Kidney (tissue), 14 donors: ENCODE results near the gene IL10RB. TPM values are rescaled to one million over a fixed set of nuclear protein-coding genes. Genes with fewer than 3 reads are reported as not detected.

Experiments
- DNase-seq, 5 donors: peaks; one replicate each; pipeline ENCODE4 v3.0.0-alpha.2; 2013 to 2020
- FAIRE-seq: peaks from 2 replicates; lab custom pipeline; 2012; peaks lifted over from hg19 to GRCh38; lab: Jason Lieb, UNC
- H3K27ac ChIP-seq, 2 donors: one replicate each; pipeline ENCODE4 v1.7.0; 2013; ENCODE audit warnings: low read depth in 2 of 2, low read length in 2 of 2, inconsistent platforms in 1 of 2
- H3K27me3 ChIP-seq: one replicate; pipeline ENCODE4 v1.7.1; 2013; ENCODE audit warnings: low read length, inconsistent platforms; ENCODE audit not compliant: control insufficient read depth, insufficient read depth
- H3K36me3 ChIP-seq, 3 donors: one replicate each; pipeline versions ENCODE4 v1.7.0 to v1.7.1; 2013; ENCODE audit warnings: low read length in 3 of 3, control low read depth in 1 of 3, inconsistent platforms in 1 of 3; ENCODE audit not compliant: insufficient read depth in 3 of 3, control insufficient read depth in 2 of 3
- H3K4me1 ChIP-seq, 3 donors: one replicate each; pipeline versions ENCODE4 v1.7.0 to v1.7.1; 2013; ENCODE audit warnings: low read length in 3 of 3, inconsistent platforms in 1 of 3, low read depth in 1 of 3; ENCODE audit not compliant: control insufficient read depth in 2 of 3, insufficient read depth in 2 of 3
- H3K4me3 ChIP-seq, 3 donors: one replicate each; pipeline versions ENCODE4 v1.7.0 to v1.8.1; 2013; ENCODE audit warnings: low read length in 3 of 3, control low read depth in 1 of 3, inconsistent platforms in 1 of 3
- H3K9ac ChIP-seq, 3 donors: one replicate each; pipeline versions ENCODE4 v1.7.0 to v1.7.1; 2013; ENCODE audit warnings: low read length in 3 of 3, control low read depth in 1 of 3, inconsistent platforms in 1 of 3
- H3K9me3 ChIP-seq, 3 donors: one replicate each; pipeline versions ENCODE4 v1.7.0 to v1.7.1; 2013; ENCODE audit warnings: low read length in 3 of 3, control low read depth in 1 of 3, inconsistent platforms in 1 of 3; ENCODE audit not compliant: control insufficient read depth in 2 of 3, insufficient read depth in 1 of 3
- intact Hi-C: fragments of 100-400 bp; cut with DNase I; formaldehyde crosslinking; loops from one replicate; pipeline ENCODE4 v1.11.1; 2022
- polyA plus RNA-seq: library from polyadenylated mRNA; stranded (reverse); fragments of 350-450 nt; fragmentation: Illumina TruSeq; extraction: RNeasy Lipid Tissue Mini Kit (QIAGEN cat#74804); gene quantifications from one replicate; pipeline ENCODE4 v1.2.3, GENCODE V29; 2014; ENCODE audit warnings: low read depth, low replicate concordance; ENCODE audit not compliant: insufficient read depth
- total RNA-seq: library from RNA; stranded (reverse); fragmentation: NEBNext Ultra II Directional; extraction: Animal tissue kit (Norgen Biotek cat#: 25700); gene quantifications from one replicate; pipeline ENCODE4 v1.2.1, GENCODE V29; 2021
- TF ChIP-seq, protein P1 (sequence below): IDR thresholded peaks from 3 replicates; pipeline ENCODE4 v1.5.1; 2012; ENCODE audit warnings: mild to moderate bottlenecking, moderate library complexity, borderline replicate concordance; ENCODE audit not compliant: insufficient read depth; ENCODE audit errors: extremely low read depth
- donor health status: control.
- donor health status: control.
- donor health status: control.
- donor health status: control.
- donor health status: control.
- donor health status: DM: yes; HTN: yes; CAD: no.
- donor health status: Normal renal cell carcinoma (clear cell type).

IL10RB gene
- total and polyA plus RNA-seq, 2 donors from 2014 or later, result 21.5 to 27.3 TPM

DNA sequence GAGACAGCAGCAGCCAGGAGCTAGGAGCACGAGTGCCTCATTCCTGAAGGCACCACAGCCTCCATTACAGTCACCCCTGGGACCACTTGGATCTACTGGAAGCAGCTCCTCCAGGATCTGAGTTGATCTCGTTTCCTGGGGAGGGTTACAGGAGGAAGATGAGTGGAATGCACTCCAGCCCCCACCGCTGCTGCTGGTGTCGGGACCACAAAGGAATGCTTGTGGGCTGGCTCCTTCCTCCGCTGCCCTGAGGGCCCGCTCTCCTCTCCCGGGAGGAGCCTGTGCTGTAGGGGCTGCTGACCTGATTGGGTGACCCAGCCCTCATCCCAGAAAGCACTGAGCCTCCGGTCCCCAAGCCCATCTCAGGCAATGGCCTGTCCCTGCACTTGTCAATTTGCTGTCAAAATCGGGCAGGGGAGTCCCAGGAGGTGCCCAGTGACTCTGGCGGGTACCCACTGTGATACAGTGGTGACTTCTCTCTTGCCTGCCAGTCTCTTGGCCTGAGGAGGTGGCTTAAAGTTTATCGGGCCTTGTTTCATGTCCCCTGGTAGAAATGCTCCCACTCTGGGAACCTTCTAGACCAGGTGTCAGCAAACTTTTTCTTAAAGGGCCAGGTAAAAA is 23.1 kb downstream of the IL10RB start:
- Histone ChIP-seq H3K27ac (no peak overlapping the region), H3K4me1 (peaks cover 0 to 9% (median 5%) of the 10 kb centered on the region in 3 donors), H3K9me3 (no peaks in the 10 kb centered on the region), H3K4me3 (no peak overlapping the region), H3K9ac (no peak overlapping the region), H3K27me3 (no peaks in the 10 kb centered on the region), H3K36me3 (peaks cover 2 to 24% (median 7%) of the 10 kb centered on the region in 3 donors)
- FAIRE-seq (no peak), DNase-seq (no peak)
- TF ChIP-seq, protein P1, sequence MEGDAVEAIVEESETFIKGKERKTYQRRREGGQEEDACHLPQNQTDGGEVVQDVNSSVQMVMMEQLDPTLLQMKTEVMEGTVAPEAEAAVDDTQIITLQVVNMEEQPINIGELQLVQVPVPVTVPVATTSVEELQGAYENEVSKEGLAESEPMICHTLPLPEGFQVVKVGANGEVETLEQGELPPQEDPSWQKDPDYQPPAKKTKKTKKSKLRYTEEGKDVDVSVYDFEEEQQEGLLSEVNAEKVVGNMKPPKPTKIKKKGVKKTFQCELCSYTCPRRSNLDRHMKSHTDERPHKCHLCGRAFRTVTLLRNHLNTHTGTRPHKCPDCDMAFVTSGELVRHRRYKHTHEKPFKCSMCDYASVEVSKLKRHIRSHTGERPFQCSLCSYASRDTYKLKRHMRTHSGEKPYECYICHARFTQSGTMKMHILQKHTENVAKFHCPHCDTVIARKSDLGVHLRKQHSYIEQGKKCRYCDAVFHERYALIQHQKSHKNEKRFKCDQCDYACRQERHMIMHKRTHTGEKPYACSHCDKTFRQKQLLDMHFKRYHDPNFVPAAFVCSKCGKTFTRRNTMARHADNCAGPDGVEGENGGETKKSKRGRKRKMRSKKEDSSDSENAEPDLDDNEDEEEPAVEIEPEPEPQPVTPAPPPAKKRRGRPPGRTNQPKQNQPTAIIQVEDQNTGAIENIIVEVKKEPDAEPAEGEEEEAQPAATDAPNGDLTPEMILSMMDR, result no peak
- intact Hi-C loops, result no loop called here

- Histone ChIP-seq H3K27me3 (no peaks in the 10 kb centered on the region), H3K9ac (no peak overlapping the region), H3K4me1 (peaks cover 0 to 9% (median 5%) of the 10 kb centered on the region in 3 donors), H3K36me3 (peaks cover 0 to 17% (median 7%) of the 10 kb centered on the region in 3 donors), H3K9me3 (no peaks in the 10 kb centered on the region), H3K4me3 (no peak overlapping the region), H3K27ac (no peak overlapping the region)
- TF ChIP-seq, protein P1, result no peak
- intact Hi-C loops, result no loop called here
- FAIRE-seq, result no peak
- no peak for DNase-seq
These were observed 24.3 kb downstream of the IL10RB start for GRCh38 chr21:33290441-33290840.

DNA sequence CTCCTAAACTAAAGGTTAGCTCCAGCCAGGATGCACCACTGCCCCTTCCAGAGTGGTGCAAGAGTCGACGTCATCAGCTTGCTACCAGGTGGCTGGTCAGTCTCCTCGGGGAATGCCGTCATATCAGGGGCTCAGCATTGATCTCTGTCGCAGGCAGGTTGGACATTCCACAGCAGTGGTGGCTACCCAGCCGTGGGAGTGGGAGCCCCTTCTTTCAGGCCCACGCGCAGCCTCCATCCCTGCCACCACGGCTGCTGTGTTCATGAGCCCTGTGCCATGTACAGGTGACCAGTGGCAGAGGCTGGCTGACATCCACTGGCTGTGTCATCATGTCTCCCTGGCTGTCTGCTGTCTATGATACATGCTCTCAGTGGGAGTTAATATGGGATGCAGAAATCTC is 25.5 kb downstream of the IL10RB start:
- TF ChIP-seq, protein P1, result no peak

More for the DNA sequence above, 25.5 kb downstream of the IL10RB start:
- Histone ChIP-seq H3K9ac (no peak overlapping the region), H3K4me3 (no peak overlapping the region), H3K27me3 (no peaks in the 10 kb centered on the region), H3K4me1 (peaks cover 0 to 5% (median 2%) of the 10 kb centered on the region in 3 donors), H3K9me3 (no peaks in the 10 kb centered on the region), H3K36me3 (peaks cover 0 to 17% (median 10%) of the 10 kb centered on the region in 3 donors), H3K27ac (no peak overlapping the region)
- intact Hi-C loops, result no loop called here
- no peak for FAIRE-seq
- no peak for DNase-seq
